Smooth muscle cell (in vitro differentiated cells): ENCODE results near the gene RBBP7. TPM values are rescaled to one million over a fixed set of nuclear protein-coding genes. Genes with fewer than 3 reads are reported as not detected.

Experiments used
- DNase-seq: peaks from one replicate; lab custom pipeline; 2025; ENCODE audit not compliant: unreplicated experiment; lab: John Stamatoyannopoulos, UW
- H2AFZ ChIP-seq: fragments of 200-600 bp; sonication (generic); 2 replicates; pipeline ENCODE4 v1.6.0; 2016; ENCODE audit warnings: antibody characterized with exemption, low read depth, mild to moderate bottlenecking
- H3F3A ChIP-seq: fragments of 200-600 bp; sonication (generic); 2 replicates; pipeline ENCODE4 v1.6.0; 2017; ENCODE audit warnings: antibody characterized with exemption, low read depth
- H3K27ac ChIP-seq: fragments of 200-600 bp; sonication (generic); 2 replicates; pipeline ENCODE4 v1.5.1; 2016; ENCODE audit warnings: low read depth, mild to moderate bottlenecking
- H3K27me3 ChIP-seq: fragments of 200-600 bp; sonication (generic); 2 replicates; pipeline ENCODE4 v1.6.1; 2016; ENCODE audit warnings: low read depth, mild to moderate bottlenecking
- H3K36me3 ChIP-seq: fragments of 200-600 bp; sonication (generic); 2 replicates; pipeline ENCODE4 v1.5.1; 2016; ENCODE audit warnings: low read depth
- H3K4me1 ChIP-seq: fragments of 200-600 bp; sonication (generic); 2 replicates; pipeline ENCODE4 v1.5.1; 2016; ENCODE audit warnings: low read depth
- H3K4me2 ChIP-seq: fragments of 200-600 bp; sonication (generic); 2 replicates; pipeline ENCODE4 v1.6.0; 2016; ENCODE audit warnings: mild to moderate bottlenecking
- H3K4me3 ChIP-seq: fragments of 200-600 bp; sonication (generic); 2 replicates; pipeline ENCODE4 v1.5.1; 2016; ENCODE audit warnings: mild to moderate bottlenecking
- H3K79me2 ChIP-seq: fragments of 200-600 bp; sonication (generic); 2 replicates; pipeline ENCODE4 v1.6.0; 2016; ENCODE audit warnings: low read depth, mild to moderate bottlenecking
- H3K9ac ChIP-seq: fragments of 200-600 bp; sonication (generic); 2 replicates; pipeline ENCODE4 v1.6.0; 2016; ENCODE audit warnings: low read depth
- H3K9me3 ChIP-seq: fragments of 200-600 bp; sonication (generic); replicated peaks from 2 replicates; pipeline ENCODE4 v1.5.1; 2016; ENCODE audit warnings: low read depth
- H4K20me1 ChIP-seq: fragments of 200-600 bp; sonication (generic); 2 replicates; pipeline ENCODE4 v1.6.0; 2016; ENCODE audit warnings: low read depth
- CTCF ChIP-seq: fragments of 200-600 bp; sonication (generic); IDR thresholded peaks from 2 replicates; pipeline ENCODE4 v1.5.1; 2017; ENCODE audit warnings: borderline replicate concordance, mild to moderate bottlenecking, antibody characterized with exemption; ENCODE audit not compliant: insufficient read depth, poor library complexity, severe bottlenecking
- WGBS: methylation state at CpG from one replicate; pipeline ENCODE4 v1.1.7; 2016; ENCODE audit warnings: low lambda C conversion rate; 5-methylcytosine and 5-hydroxymethylcytosine counted together
- polyA plus RNA-seq: library from polyadenylated mRNA; unstranded; fragments of >200 nt; fragmentation: Nextera tagmentation; extraction: Ambion mirVana; gene quantifications from 2 replicates; pipeline ENCODE4 v1.2.1, GENCODE V29; 2016
- total RNA-seq: library from RNA; depleted of rRNA; stranded (reverse); fragments of >200 nt; gene quantifications from 2 replicates; pipeline ENCODE4 v1.2.3, GENCODE V29; 2014

The RBBP7 gene
- total and polyA plus RNA-seq, 2 experiments from 2014 or later: 116 to 147 TPM

DNA sequence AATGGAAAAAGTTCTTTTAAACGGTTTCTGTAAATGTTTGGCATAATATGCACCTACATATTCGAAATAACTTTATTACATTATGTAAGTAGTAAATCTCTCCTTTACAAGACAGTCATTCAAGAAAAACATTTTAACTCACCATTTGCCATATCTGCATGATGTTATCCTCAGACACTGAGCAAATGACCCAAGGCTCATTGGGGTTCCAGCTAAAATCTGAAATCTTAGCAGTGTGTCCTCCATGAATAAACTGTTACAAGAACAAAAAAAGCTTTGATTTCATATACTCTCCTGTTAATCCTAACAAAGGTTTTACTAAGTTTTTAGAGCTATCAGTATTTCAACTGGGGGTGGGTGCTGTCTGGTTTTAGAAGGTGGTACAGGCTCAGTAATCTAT, 24.5 kb downstream of the RBBP7 start:
- H3K27me3 ChIP-seq: no peaks in the 10 kb centered on the region
- 96% methylated on average over 2 of the region's 2 CpGs for WGBS
- no peaks in the 10 kb centered on the region for H3K4me1 ChIP-seq
- no peaks in the 10 kb centered on the region for H4K20me1 ChIP-seq
- no peak overlapping the region for H3K4me2 ChIP-seq
- H3K27ac ChIP-seq: no peak overlapping the region
- no peak overlapping the region for H2AFZ ChIP-seq
- no peaks in the 10 kb centered on the region for H3K9me3 ChIP-seq
- DNase-seq: no peak
- no peak overlapping the region for H3K4me3 ChIP-seq
- peaks cover 7% of the 10 kb centered on the region for H3F3A ChIP-seq
- peaks cover 16% of the 10 kb centered on the region for H3K36me3 ChIP-seq
- TF ChIP-seq CTCF: no peak
- no peak overlapping the region for H3K9ac ChIP-seq
- H3K79me2 ChIP-seq: peaks cover 7% of the 10 kb centered on the region

- no peak overlapping the region for H2AFZ ChIP-seq
- peaks cover 17% of the 10 kb centered on the region for H3K4me1 ChIP-seq
- no peak overlapping the region for H3K4me3 ChIP-seq
- H3K27me3 ChIP-seq: no peaks in the 10 kb centered on the region
- DNase-seq: no peak
- no peak overlapping the region for H3K4me2 ChIP-seq
- no peak overlapping the region for H3K9ac ChIP-seq
- WGBS: 71% methylated on average over 3 of the region's 3 CpGs
- H3F3A ChIP-seq: peaks cover 7% of the 10 kb centered on the region
- TF ChIP-seq CTCF: no peak
- H3K79me2 ChIP-seq: no peaks in the 10 kb centered on the region
- H3K36me3 ChIP-seq: peaks cover 16% of the 10 kb centered on the region
- H3K27ac ChIP-seq: peak overlapping the region; percentile 42
- no peaks in the 10 kb centered on the region for H4K20me1 ChIP-seq
- H3K9me3 ChIP-seq: no peaks in the 10 kb centered on the region
Observed at GRCh38 chrX:16843208-16843909, 26.8 kb downstream of the RBBP7 start.

- DNase-seq: no peak
- no peak for TF ChIP-seq CTCF
- peak overlapping the region; percentile 42 for H3K27ac ChIP-seq
Observed at GRCh38 chrX:16842684-16843083, 27.5 kb downstream of the RBBP7 start.

More at GRCh38 chrX:16842684-16843083, 27.5 kb downstream of the RBBP7 start:
- 94% methylated on average over 3 of the region's 3 CpGs for WGBS
- peaks cover 7% of the 10 kb centered on the region for H3F3A ChIP-seq
- H4K20me1 ChIP-seq: no peaks in the 10 kb centered on the region
- no peaks in the 10 kb centered on the region for H3K79me2 ChIP-seq
- no peaks in the 10 kb centered on the region for H3K9me3 ChIP-seq
- peaks cover 16% of the 10 kb centered on the region for H3K36me3 ChIP-seq
- H3K27me3 ChIP-seq: no peaks in the 10 kb centered on the region
- H2AFZ ChIP-seq: no peak overlapping the region
- no peak overlapping the region for H3K4me2 ChIP-seq
- no peak overlapping the region for H3K4me3 ChIP-seq
- H3K4me1 ChIP-seq: peaks cover 17% of the 10 kb centered on the region
- H3K9ac ChIP-seq: no peak overlapping the region
